NCI-H510A treated with DMSO at 0.1 percent for 48 hours (cell line): ENCODE data around the gene LRRC28.
A peak's percentile ranks its signal among the peaks of the same experiment; 100 is the strongest.

Experiments
- DNase-seq: peaks from one replicate; lab custom pipeline; 2025; lab: John Stamatoyannopoulos, UW

The LRRC28 gene

GRCh38 chr15:99306694-99307338 lies 55.5 kb downstream of the LRRC28 start:
- DNase-seq, result peak; percentile 9

- no peak for DNase-seq
Measured at GRCh38 chr15:99307735-99308134, 56.5 kb downstream of the LRRC28 start.

- no peak for DNase-seq
Measured at GRCh38 chr15:99310745-99311144, 59.5 kb downstream of the LRRC28 start.

- DNase-seq, result no peak
Measured at GRCh38 chr15:99312228-99312627, 60.9 kb downstream of the LRRC28 start.

GRCh38 chr15:99312794-99313193 lies 61.5 kb downstream of the LRRC28 start:
- DNase-seq, result no peak

- DNase-seq, result no peak
Measured at GRCh38 chr15:99315636-99316035, 64.4 kb downstream of the LRRC28 start.

- DNase-seq, result no peak
Measured at GRCh38 chr15:99320374-99321215, 69.3 kb downstream of the LRRC28 start.

- DNase-seq, result no peak
Measured at GRCh38 chr15:99321468-99321867, 70.2 kb downstream of the LRRC28 start.

GRCh38 chr15:99322643-99323405 lies 71.5 kb downstream of the LRRC28 start:
- DNase-seq, result no peak

- DNase-seq, result no peak
Measured at GRCh38 chr15:99324082-99324620, 72.9 kb downstream of the LRRC28 start.

- no peak for DNase-seq
Measured at GRCh38 chr15:99324700-99325099, 73.4 kb downstream of the LRRC28 start.

- no peak for DNase-seq
Measured at GRCh38 chr15:99326235-99326634, 75.0 kb downstream of the LRRC28 start.

GRCh38 chr15:99328106-99329072 lies 77.1 kb downstream of the LRRC28 start:
- DNase-seq, result no peak

GRCh38 chr15:99331381-99331780 lies 80.1 kb downstream of the LRRC28 start:
- no peak for DNase-seq

- no peak for DNase-seq
Measured at GRCh38 chr15:99333413-99333812, 82.1 kb downstream of the LRRC28 start.

- DNase-seq, result no peak
Measured at GRCh38 chr15:99333981-99334380, 82.7 kb downstream of the LRRC28 start.

GRCh38 chr15:99335508-99335907 lies 84.2 kb downstream of the LRRC28 start:
- DNase-seq, result no peak

- DNase-seq, result no peak
Measured at GRCh38 chr15:99336794-99337193, 85.5 kb downstream of the LRRC28 start.

GRCh38 chr15:99340347-99340746 lies 89.1 kb downstream of the LRRC28 start:
- DNase-seq, result no peak

GRCh38 chr15:99341786-99342185 lies 90.5 kb downstream of the LRRC28 start:
- DNase-seq, result no peak

GRCh38 chr15:99343208-99343607 lies 91.9 kb downstream of the LRRC28 start:
- no peak for DNase-seq
